HL-60/S4 treated with phorbol 12-myristate 13-acetate at 8.2 ng/mL for 4 days and 3 days (cell line): ENCODE results near the gene LORICRIN.

Experiments used
- in situ Hi-C: fragments of 300-500 bp; cut with MboI; formaldehyde crosslinking; loops from 2 replicates; pipeline ENCODE4 v1.15.0; 2022; ENCODE audit warnings: low sequenced_read_pairs

The LORICRIN gene

DNA sequence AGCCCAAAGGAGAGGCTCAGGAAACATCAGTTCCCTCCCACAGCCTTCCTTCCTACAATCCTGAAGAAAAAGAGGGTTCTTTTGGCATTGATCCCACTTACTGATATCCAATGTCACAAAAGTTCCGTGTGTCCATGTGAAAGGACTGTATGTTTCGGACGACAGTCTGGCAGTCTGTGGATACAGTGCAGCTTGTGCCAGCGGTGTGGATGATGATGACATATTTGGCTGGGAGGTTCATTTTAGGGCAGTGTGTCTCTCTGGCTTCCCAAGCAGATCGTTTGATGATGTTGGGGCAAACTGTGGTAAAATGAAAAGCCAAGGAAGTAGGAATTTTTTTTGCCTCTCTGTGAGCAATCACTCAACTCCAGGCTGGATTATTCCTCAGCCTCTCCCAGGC is 42.8 kb downstream of the LORICRIN start:
- in situ Hi-C loops = no loop called here

DNA sequence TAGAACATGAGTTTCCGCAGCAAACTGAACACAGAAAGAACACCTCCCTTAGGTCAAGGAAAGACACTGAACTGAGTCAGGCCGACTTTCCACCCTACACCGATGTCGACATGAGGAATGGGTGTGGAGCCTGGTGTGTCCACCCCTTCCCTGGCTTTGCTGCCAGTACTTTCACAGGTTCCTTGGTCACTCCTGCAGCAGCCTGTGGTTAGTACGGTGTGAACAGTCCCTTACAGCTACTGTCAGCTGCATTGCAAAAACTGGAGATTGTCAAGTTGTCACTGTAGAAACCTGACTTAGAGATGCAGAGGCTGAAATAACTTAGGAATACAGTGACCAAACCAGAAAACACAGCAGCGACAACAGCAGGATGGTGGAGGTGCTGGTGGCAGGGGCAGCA is 46.2 kb downstream of the LORICRIN start:
- in situ Hi-C loops = no loop called here

DNA sequence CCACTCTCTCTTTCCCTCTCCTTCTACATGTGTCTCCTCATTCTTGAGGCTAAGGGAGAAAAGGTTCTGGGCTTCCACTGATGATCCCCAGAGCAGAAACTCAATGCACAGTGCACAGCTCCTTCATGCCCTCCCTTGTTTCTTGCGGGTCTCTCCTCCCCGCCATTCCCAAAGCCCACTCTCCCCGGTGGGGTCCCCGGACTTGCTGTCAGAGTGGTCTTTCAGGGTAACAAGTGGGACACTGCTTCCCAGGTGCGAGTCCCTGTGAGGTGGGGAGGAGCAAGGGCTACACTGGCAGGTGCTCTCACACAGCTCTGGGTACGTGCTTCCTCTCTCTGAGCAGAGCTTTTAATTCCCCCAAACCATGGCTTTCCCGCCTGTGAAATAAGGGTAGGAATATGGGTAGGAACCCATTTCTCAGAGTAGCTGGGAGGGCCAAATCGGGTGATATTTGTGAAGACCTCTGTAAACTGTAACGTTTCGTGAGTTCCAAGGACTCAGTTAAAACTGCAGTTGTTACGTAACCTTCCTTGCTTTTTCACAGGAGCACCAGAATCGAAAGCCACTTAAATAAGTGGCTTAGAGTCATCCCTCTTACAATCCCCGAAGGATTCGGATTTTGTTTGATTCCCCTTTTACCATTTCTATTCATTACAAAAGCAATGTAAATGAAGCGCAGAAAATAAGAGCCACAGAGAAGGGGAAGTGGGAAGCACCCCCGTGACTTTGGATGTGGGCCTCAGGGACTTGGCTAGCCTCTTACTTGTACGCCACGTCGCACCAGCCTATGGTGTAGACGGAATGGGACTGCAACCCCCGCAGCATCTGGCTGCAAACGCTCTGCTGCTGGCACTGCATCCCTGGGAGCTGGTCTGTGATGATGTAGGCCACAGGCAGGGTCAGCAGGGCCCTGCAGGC is 47.1 kb downstream of the LORICRIN start:
- in situ Hi-C loops = no loop called here

DNA sequence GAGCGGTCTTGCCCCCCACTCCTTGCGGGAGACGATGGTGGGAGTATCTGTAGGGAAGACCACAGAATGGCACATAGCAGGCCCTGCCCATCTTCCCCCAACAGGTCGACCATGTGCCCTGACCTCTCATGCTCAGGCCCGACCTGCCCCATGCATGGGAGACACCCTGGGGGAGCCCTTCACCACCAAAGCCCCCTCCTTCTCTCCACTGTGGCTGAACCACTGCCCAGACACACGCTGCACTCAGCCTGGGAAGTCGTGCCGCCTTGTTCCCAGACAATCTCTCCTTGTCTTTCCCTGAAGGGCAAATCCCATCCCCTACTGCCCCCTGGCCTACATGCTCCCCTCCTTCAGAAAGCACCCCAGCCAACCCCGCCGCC is 47.7 kb downstream of the LORICRIN start:
- in situ Hi-C loops = no loop called here

DNA sequence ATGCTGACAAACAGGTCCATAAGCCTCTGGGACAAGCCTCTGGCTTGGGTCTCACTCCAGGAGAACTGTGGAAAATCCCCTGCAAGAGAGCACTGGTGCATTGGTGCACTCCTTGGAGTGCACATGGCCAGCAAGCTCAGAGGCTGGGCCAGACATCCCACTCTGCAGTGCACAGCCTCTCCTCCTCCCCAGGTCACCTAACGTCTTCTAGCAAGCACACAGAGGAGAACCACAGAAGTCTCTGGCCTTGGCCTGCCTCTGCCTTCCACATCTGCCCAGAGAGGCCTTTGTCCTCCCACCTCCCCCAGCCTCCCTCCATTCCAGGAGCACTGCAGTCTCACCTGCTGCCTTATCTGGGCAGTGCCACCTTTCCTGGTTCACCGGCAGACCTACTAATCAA is 49.1 kb downstream of the LORICRIN start:
- in situ Hi-C loops = no loop called here

DNA sequence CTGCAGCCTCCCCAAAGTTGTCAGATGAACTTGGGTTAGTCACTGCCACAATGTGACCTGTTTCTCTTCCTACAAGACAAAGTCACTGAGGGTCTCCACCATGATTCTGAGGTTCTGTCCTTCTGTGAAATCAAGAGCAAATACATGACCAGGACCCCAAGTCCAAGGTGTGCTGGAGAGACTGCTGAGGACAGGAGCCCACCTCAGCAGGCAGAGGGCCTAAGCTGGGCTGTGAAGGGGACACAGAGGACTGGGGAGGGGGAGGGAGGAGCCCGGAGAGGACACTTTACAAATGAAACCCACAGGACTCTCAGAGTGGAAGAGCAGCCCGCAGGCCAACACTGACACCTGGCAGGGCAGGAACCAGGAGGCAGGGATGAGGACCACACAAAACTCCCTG is 50.0 kb downstream of the LORICRIN start:
- in situ Hi-C loops = no loop called here

DNA sequence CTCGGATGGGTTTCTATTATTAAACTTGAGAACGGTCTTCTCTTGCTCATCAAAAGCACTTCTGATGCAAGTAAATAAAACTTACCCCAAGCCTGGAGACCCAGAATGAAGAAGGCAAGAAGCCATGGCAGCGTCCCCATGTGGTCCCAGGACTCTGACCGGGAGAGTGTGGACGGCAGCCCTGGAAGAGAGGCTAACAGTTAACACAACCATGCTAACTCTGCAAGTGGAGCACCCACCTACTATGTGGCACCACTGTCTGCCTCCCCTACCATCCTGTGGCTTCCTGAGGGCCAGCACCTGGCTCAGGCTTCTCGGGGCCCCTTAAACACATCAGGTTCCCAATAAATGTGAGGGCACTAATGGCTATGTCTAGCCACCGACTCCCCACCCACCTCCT is 51.0 kb downstream of the LORICRIN start:
- in situ Hi-C loops = no loop called here
